GM18519 (cell line): ENCODE data around the gene POT1.

Source experiments
- ATAC-seq: cut with Tn5 transposase; IDR thresholded peaks from one replicate; pipeline ENCODE4 v1.9.1; 2021; ENCODE audit warnings: mild to moderate bottlenecking, moderate library complexity; ENCODE audit not compliant: unreplicated experiment, low FRiP score

Gene POT1

DNA sequence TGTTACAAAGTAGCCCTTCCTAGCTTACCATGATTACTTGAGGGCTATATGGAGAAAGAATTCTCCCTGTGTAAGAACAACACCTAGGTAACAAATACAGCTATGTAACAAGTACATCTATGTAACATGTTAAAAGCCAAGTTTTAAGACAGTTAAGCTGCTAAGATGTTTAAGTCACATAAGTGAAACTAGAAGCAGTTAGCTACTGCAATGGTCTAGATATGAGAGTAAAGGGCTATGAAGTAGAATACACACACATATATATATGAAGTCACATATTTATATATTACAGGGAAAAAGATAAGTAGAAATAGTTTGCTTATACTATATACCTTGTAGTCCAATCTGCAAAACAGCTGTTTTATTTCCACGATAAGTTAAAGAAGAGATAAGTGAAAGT lies 14.4 kb downstream of the POT1 start:
- ATAC-seq, result peak; percentile 63

DNA sequence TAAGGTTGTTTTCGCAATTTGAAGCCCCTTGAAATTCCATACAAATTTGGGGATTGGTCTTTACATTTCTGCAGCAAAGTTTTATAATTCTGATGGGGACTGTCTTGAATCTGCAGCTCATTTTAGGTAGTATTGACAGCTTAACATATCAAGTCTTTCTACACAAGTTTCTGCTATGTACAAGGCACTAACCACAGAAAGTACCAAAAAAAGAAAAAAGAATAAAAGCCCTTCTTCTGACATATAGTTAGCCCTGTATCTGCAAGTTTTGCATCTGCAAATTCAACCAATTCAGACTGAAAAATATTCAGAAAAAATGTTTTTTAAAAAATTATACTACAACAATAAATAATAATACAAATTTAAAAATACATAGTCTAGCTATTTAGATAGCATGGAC lies 15.3 kb downstream of the POT1 start:
- ATAC-seq, result peak; percentile 51

DNA sequence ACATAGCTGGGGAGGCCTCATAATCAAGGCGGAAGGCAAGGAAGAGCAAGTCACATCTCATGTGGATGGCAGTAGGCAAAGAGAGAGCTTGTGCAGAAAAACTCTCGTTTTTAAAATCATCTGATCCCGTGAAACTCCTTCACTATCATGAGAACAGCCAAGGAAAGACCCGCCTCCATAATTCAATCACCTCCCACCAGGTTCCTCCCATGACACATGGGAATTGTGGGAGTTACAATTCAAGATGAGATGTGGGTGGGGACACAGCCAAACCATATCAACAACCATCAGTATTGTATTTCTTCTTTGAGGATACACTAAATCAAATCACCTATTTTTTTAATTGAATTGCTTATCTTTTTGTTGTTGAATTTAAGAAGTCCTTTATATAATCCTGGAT lies 16.7 kb downstream of the POT1 start:
- ATAC-seq, result no peak

DNA sequence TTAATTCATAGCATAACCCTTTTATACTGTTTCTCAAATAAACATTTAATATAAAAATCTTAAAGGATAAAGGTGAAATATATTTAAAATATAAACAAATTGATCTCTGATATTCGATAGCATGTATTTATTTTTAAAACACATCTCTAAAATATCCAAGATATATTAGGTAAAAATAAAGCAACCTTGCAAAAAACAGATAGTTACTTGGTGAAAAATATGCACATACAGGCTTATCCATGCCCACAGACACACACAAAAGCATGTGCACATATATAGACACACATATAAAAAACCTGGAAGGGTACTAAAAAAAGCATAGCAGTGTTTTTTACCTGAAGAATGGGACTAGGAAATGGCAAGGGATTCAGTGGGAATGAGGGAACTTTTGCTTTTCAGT lies 19.8 kb downstream of the POT1 start:
- no peak for ATAC-seq

DNA sequence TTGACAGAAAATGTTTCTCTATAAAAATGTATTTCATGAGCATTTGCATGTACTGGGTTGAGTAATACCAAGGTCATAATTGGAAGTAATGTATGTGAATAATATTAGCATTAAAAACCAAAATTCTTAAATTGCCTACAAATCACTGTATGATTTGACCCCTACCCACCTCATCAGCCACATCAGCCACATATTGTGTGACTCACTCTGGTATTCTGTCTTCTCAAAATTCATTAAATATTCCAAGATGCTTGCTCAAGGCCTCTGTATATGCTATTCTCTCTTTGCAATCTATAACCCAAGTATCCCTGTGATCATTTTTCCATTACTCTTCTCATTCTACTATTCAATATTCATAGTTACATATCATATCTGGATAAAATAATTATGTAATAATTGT lies 21.4 kb downstream of the POT1 start:
- no peak for ATAC-seq

DNA sequence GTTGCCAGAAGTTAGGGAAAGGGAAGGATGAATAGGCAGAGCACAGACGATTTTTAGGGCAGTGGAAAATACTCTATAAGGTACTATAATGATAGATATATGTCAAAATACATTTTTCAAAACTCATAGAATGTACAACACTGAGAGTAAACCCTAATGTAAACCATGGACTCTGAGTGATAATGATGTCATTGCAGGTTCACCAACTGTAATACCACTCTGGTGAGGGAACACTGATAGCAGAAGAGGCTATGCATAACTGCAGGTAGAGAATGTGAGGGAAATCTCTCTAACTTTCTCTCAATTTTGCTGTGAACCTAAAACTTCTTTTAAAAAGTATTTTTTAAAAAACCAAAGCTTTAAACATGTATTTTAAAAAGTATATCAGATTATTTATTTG lies 22.1 kb downstream of the POT1 start:
- no peak for ATAC-seq

DNA sequence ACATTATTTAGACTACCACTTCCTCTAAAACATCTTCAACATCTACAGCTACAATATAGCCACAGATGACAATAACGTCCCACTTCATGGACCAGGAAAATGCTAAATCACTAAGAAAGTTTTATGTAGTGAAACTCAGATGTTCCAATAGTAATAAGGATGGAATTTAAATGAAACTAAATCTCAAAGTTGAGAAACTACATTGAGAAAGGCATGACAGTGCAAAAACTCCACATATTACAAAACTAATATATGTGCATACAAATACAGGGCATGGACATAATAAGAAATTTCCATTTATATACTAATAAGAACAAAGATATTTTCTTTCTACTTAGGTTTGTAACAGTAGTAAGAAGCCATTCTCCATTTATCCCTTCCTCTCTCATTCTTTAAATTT lies 31.1 kb downstream of the POT1 start:
- ATAC-seq, result no peak

DNA sequence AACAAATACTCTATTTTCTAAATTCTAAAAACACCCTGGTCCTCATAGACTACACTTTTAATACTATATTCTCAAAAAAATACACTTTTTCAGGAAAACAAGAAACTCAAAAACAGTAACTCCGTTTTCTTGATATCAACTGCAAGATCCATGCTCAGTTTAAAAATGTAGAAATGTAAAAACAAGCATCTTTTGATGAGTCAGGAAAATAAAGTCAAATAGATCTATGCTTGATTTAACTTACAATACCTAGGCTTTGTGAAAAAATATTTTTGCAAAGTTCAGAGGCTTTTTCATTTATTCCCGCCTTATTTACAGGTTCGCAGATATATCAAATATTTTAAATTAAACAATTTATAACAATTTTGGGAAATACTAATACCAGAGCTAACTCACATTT lies 33.6 kb downstream of the POT1 start:
- no peak for ATAC-seq

DNA sequence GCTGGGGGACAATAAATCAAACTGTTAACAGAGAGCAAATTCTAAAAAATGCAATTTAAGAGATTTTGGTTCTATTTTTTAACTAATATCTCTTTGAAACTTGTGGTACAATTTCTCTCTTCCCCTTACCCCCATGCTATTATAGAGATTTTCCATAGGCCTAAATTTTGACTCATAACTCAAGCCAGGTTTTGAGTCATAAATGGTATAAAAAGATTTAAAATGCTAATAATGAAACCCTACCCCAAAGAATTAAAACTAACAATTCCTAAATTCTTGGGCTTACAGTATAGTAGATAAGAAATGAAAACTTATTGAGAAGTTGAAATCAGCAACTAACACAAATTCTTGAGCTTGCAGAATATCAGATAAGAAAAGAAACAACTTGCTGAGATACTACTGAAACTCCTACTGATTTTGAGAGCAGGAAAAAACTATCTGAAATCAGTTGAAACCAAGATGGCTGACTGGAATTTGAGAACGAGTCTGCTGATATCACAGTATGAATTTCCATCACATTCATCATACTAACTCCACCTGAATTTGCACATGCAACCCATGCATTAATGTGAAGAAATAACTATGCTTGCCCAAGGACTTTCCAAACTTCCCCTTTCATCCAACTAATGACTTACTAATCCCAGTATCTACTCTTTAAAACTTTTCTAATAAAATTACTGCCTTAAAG lies 36.3 kb downstream of the POT1 start:
- ATAC-seq, result peak; percentile 77

DNA sequence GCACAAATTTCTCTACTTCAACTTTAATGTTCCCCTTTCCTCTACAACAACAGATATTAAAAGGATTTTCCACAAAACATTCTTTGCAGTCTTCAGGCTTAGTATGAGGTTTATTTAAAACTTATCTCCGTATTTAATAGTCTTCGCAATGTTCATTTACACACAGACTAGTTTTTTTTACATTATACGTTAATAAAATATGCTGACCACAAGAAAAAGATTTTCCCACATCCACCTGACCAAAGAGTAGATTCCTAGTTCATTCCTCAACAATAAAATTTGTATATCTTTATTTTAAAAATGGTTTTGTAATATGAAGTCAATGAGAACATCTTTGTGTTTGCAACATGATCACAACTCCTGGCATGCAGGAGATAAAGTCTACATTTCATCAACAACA lies 42.4 kb downstream of the POT1 start:
- no peak for ATAC-seq

DNA sequence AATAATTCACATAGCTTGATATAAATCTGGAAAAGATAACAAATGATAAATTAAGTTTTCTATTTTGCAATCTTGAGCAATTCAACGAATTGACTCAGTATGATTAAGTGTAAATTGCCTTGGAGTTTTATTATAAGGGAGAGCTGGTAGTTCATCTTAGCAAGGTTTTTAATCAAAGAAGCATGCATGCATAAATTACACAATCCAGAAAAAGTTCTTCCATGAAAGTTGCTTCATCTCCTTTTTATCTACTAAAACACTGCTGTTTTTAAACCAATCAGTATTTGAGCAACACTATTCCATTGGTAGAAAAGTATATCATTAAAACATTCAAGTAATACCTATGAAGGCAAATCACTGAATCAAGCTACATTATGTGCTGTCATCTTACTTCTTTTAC lies 47.6 kb downstream of the POT1 start:
- ATAC-seq, result no peak

DNA sequence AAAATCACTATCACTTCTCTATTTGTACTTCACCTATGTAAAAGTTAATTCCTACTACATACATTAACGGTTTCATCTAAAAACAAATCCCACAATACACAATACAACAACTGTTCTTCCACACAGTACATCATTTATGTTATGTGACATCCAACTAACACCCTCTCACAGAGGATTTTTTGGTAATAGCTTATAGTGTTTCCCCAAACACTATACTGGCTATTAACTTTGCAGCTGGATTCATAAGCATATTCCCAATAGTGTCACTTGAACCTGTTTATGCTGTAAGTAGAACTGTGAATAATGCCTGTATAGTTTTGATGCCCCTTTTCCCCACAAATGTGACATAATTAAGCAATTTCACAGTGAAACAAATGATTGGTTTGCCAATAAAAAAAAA lies 49.9 kb downstream of the POT1 start:
- no peak for ATAC-seq

DNA sequence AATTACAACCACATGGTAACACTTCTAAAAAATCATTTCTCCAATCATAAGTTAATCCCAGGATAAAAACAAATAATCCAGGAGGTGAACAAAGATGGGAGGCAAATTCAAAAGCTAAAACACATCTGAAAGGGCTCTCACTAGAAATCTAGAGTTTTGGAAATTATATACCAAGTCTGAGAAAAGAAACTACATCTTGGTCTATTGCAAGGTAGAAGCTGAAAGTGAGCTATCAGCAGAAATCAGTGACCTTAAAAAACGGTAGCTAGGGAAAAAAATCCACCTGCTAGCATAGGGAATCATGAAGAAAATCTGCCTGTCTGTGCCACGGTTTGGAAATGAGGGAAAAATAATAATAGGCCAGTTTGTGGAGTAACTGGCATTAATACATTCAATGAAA lies 50.5 kb downstream of the POT1 start:
- no peak for ATAC-seq

DNA sequence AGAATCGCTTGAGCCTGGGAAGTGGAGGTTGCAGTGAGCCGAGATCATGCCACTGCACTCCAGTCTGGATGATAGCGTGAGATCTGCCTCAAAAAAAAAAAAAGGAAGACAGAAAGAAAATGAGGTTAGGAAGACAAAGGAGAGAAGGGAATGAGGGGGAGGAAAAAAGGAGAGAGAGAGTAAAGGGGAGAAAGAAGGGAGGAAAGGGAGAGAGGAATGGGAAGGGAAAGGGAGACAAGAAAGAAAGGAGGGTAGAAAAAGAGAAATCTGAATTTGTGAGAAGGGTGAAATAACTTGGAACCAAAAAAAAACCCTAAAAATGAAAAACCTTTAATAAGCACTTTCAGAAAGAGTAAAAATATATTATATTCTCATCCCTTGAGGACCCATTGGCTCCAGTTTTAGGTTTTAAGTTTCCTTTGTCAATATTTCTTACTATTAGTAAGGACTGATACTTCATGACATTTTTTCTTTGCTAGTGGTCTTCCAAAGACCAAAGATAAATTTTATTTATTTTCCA lies 54.9 kb downstream of the POT1 start:
- ATAC-seq, result no peak

DNA sequence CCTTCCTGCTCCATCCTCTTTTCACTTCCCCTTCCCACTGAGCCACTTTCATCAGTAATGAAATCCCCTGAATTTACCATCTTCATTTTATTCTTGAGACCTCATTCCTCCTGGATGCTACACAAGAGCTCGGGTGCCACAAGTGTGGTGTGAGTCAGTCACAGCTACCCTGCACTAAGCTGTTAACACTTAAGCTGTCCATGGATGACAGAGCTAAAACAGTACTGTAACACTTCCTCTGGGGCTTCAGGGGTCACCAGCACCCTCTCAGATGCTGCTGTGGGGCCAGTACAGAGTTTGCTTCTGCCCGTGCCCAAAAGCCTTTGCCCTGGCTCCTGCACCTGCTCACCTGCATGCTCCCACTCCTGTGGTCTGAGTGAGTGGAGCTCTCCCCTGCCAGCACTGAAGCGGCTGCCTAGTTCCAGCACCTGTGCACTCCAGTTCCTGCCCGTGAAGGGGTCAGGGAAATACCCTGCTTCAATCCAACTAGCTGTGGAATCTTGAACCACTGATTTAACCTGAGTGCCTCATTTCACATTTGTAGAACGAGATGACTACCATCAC lies 71.9 kb downstream of the POT1 start:
- no peak for ATAC-seq

DNA sequence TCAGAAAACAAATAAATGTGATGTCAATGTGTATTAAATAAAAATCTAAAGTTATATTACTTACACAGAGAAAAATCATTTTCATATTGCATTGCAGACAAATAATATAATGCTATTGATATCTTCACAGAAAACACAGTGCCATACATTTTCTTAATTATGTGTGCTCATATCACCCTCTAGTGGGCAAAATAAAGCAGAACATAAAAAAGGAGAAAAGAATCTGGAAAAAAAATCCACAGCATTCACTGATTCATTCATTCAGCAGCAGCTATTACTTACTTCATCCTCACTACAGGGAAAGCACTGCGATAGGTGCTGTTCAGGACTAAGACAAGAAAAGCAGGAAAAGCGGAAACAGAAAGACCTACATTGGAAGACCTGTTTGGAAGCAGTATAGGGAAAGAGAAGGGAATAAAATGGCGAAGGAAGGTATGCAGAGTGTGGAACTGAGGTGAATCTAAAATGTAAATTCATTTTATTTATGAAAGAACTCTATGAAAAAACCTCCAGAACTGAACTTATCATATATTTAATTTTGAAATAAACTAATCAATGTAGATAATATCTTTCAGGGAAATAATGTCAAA lies 73.2 kb downstream of the POT1 start:
- ATAC-seq, result peak; percentile 57

DNA sequence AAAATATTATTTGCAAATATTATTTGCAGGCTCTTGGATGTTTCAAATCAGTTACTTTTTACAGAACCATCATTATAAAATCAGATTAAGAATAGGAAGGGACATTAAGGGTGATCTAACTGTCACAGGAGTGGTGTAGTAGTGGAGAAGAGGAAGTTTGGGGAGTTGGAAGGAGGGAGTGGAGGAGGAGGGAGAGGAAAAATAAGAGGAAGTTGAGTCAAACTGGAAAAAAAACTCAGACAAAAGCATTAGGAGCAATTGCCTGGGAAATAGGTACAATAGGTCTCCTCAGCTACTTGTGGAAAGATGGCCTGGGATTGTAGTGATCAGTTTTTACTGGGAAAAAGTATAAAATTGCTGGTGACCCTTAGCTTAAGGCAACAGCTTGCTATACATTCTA lies 86.3 kb downstream of the POT1 start:
- no peak for ATAC-seq

DNA sequence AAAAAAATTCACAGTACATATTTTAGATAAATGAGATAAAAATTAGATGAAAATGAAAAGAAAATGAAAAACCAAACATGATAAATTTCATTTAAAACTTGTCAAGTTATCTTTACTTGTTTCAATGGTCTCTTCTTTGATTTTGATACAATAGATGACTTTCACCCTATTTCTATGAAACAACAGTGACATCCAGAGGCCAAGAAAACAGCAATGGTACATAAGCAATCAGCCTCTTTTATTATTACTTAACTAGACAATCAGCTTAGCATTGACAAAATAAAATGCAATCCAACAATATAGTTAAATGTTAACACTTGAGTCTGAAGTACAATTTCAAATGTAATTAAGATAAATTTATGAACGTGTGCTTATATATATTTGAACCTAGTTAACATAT lies 89.2 kb downstream of the POT1 start:
- no peak for ATAC-seq

DNA sequence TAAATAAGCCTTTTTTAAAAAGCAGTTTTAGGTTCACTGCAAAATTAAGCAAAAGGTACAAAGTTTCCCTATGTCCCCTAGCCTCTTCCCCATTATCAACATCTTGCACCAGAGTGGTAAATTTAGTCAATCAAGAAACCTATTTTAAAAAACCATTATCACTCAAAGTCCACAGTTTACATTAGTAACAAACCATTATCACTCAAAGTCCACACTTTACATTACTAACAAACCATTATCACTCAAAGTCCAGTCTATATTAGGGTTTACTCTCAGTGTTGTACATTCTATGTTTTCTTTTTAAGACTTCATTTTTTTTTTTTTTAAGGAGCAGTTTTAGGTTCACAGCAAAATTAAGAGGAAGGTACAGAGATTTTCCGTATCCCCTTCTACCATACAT lies 89.9 kb downstream of the POT1 start:
- no peak for ATAC-seq

DNA sequence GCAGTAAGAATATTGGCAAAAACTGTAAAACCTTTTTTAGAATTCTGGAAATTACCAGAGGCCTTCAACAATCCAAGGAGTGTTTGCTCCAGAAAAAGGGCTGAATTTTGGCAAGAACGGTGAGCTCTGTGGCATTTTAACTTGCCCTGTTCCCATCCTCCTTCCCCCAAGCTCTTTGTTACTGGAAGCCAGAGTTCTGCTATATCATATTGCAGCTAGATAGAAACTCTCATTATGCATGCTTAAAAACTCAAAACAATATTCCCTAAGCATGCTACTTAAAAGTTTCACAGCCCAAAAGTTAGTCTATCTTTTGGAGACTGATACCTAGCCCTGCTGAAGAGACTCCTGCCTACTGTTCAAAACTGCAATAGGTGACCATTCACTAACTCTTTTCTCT lies 93.5 kb downstream of the POT1 start:
- ATAC-seq, result no peak

DNA sequence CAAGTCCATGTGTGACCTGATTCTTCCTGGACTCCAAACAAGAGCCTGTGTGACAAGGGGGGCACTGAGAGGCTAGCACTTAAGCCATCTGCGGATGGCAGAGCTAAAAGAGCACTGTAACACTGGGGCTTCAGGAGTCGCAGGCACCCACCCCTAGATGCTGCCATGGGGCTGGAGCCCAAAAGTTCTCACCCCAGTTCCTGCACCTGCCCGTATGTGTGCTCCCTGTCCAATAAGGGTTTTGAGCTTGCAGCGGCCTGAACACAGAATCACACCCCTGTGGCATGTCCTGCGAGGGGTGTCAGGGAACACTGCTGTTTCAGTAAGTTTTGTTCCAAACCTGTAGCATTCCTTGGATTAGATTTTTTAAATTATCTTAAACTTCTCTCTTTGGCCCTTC lies 110.8 kb downstream of the POT1 start:
- no peak for ATAC-seq
